Stomach (tissue), 9 donors: ENCODE data around the gene ZNF474. TPM values are rescaled to one million over a fixed set of nuclear protein-coding genes. Genes with fewer than 3 reads are reported as not detected.
A peak's percentile ranks its signal among the peaks of the same experiment; 100 is the strongest.

Source experiments
- DNase-seq, 2 donors: peaks; one replicate each; pipeline versions ENCODE4 v3.0.0 to v3.0.0-alpha.2; 2013 to 2019
- H3K27ac ChIP-seq, 5 donors: fragments of 200-600 bp in 4 of 5; sonication (generic) in 4 of 5; one replicate each; pipeline ENCODE4 v1.5.1; 2013 to 2019; ENCODE audit warnings: mild to moderate bottlenecking in 1 of 5, moderate library complexity in 1 of 5
- H3K27me3 ChIP-seq, 3 donors: fragments of 200-600 bp; sonication (generic); one replicate each; pipeline ENCODE4 v1.5.1; 2017 to 2019; ENCODE audit warnings: mixed run types in 1 of 3
- H3K36me3 ChIP-seq, 4 donors: fragments of 200-600 bp; sonication (generic); 1 replicate in 3 of 4; 2 replicates in 1 of 4; pipeline ENCODE4 v1.5.1; 2016 to 2019
- H3K4me1 ChIP-seq, 4 donors: fragments of 200-600 bp; sonication (generic); one replicate each; pipeline ENCODE4 v1.5.1; 2016 to 2019
- H3K4me3 ChIP-seq, 4 donors: fragments of 200-600 bp; sonication (generic) in 3 of 4; one replicate each; pipeline ENCODE4 v1.5.1; 2016 to 2019; ENCODE audit warnings: mild to moderate bottlenecking in 1 of 4
- H3K9me3 ChIP-seq, 4 donors: fragments of 200-600 bp; sonication (generic); one replicate each; pipeline ENCODE4 v1.5.1; 2016 to 2019
- EP300 ChIP-seq: sonication (generic); formaldehyde crosslinking; IDR thresholded peaks from one replicate; pipeline ENCODE4 v1.6.1; 2017; ENCODE audit warnings: antibody characterized with exemption
- POLR2A ChIP-seq, 4 donors: fragments of 450-650 bp; IDR thresholded peaks; one replicate each; pipeline ENCODE4 v1.6.1; 2016; ENCODE audit warnings: antibody characterized with exemption in 4 of 4, control low read depth in 2 of 4, mild to moderate bottlenecking in 1 of 4, moderate library complexity in 1 of 4
- POLR2AphosphoS5 ChIP-seq, 3 donors: sonication (generic); formaldehyde crosslinking; IDR thresholded peaks; one replicate each; pipeline ENCODE4 v1.6.1; 2016; ENCODE audit warnings: antibody characterized with exemption in 3 of 3
- WGBS, 5 donors: extraction: QIAGEN DNeasy Blood & Tissue Kit in 3 of 5; methylation state at CpG; one replicate each; pipeline versions ENCODE4 v1.1.5 to v1.1.7; 2013 to 2018; 5-methylcytosine and 5-hydroxymethylcytosine counted together
- intact Hi-C: fragments of 100-400 bp; cut with DNase I; formaldehyde crosslinking; loops from one replicate; pipeline ENCODE4 v1.15.1; 2023; ENCODE audit warnings: low total_unique reads
- polyA plus RNA-seq, 3 donors: library from polyadenylated mRNA; stranded (reverse); fragments of 200-250 nt; gene quantifications; one replicate each; pipeline ENCODE4 v1.2.3, GENCODE V29; 2013
- total RNA-seq, 5 donors: library from RNA; depleted of rRNA; stranded (reverse); fragments of >200 nt; gene quantifications; one replicate each; pipeline versions ENCODE4 v1.1.0 to v1.2.3, GENCODE V29; 2014 to 2016
- TF ChIP-seq, protein P1 (sequence below), 7 experiments: fragments of 450-650 bp in 4 of 7; fragments of 200-600 bp in 3 of 7; sonication (generic) in 3 of 7; IDR thresholded peaks; one replicate each; pipeline ENCODE4 v1.5.1; 2016 to 2019; ENCODE audit warnings: antibody characterized with exemption in 7 of 7, control low read depth in 2 of 7, mild to moderate bottlenecking in 1 of 7
- donor health status: healthy with polysubstance abuse.
- donor health status: Bipolar disorder and iron deficiency.
- donor health status: healthy.

The ZNF474 gene
- total and polyA plus RNA-seq, 8 donors = 0.08 to 0.37 TPM; not detected in 6

GRCh38 chr5:122105909-122106308, 23.4 kb upstream of the ZNF474 start:
- WGBS, 5 donors = 83 to 87% (median 87%) methylated on average over 2 of the region's 2 CpGs
- Histone ChIP-seq H3K4me1 (no peaks in the 10 kb centered on the region), H3K4me3 (no peak overlapping the region), H3K27me3 (no peaks in the 10 kb centered on the region), H3K36me3 (no peaks in the 10 kb centered on the region), H3K9me3 (no peaks in the 10 kb centered on the region), H3K27ac (no peak overlapping the region)
- TF ChIP-seq, protein P1, sequence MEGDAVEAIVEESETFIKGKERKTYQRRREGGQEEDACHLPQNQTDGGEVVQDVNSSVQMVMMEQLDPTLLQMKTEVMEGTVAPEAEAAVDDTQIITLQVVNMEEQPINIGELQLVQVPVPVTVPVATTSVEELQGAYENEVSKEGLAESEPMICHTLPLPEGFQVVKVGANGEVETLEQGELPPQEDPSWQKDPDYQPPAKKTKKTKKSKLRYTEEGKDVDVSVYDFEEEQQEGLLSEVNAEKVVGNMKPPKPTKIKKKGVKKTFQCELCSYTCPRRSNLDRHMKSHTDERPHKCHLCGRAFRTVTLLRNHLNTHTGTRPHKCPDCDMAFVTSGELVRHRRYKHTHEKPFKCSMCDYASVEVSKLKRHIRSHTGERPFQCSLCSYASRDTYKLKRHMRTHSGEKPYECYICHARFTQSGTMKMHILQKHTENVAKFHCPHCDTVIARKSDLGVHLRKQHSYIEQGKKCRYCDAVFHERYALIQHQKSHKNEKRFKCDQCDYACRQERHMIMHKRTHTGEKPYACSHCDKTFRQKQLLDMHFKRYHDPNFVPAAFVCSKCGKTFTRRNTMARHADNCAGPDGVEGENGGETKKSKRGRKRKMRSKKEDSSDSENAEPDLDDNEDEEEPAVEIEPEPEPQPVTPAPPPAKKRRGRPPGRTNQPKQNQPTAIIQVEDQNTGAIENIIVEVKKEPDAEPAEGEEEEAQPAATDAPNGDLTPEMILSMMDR (IDR thresholded peaks at IDR 0.05) = no peak
- TF ChIP-seq POLR2A (IDR thresholded peaks at IDR 0.05) (no peak), POLR2AphosphoS5 (IDR thresholded peaks at IDR 0.05) (no peak), EP300 (no peak)
- DNase-seq = no peak
- intact Hi-C loops = no loop called here

DNA sequence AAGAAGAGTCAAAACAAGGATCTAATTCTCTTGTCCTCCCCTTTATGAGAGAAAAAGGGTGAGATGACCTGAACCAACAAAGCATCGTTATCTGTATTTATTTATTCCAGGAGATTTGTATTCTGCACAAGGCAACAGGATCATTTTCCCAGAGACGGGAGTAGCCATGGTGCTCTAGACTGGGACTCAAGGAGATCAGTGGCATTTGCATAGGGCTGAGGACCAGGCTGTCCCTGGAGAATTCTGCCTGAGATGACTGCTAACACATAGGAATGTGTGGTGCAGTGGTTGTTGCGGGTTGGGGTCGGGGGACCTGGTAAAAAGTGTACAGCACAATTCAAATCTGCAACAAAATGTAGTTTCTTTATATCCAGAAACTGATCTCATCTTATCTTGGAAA, 22.3 kb upstream of the ZNF474 start:
- Histone ChIP-seq H3K9me3 (no peaks in the 10 kb centered on the region), H3K27me3 (no peaks in the 10 kb centered on the region), H3K36me3 (no peaks in the 10 kb centered on the region), H3K27ac (no peak overlapping the region), H3K4me3 (no peak overlapping the region), H3K4me1 (peaks cover 0 to 6% (median 0%) of the 10 kb centered on the region in 4 donors)
- TF ChIP-seq, protein P1 (IDR thresholded peaks at IDR 0.05) = no peak
- TF ChIP-seq POLR2A (IDR thresholded peaks at IDR 0.05) (no peak), POLR2AphosphoS5 (IDR thresholded peaks at IDR 0.05) (no peak), EP300 (no peak)
- intact Hi-C loops = no loop called here
- DNase-seq = no peak
- 85 to 92% (median 87%) methylated on average over 4 of the region's 4 CpGs for WGBS, 5 donors

DNA sequence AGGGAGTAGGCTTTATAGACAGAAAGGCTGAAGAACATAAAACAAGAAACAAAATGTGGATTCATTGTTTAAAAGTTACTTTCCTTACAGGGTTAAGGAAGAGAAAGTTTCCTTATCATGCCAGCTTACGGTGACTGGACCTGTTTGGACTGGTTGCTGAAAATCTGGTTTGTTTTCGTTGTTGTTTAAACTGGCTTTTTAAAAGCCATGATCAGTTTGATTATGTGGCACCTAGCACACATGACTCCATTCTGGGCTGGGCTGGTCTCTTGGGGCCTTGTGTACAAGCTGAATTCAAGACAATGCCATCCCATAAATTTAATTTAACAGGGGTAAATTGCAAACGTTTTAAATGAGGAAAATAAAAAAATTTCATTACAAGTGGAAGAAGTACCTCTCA, 18.4 kb upstream of the ZNF474 start:
- WGBS, 5 donors = 24 to 37% (median 33%) methylated on average over 3 of the region's 3 CpGs
- no peaks in the 10 kb centered on the region for H3K36me3 ChIP-seq
- no peaks in the 10 kb centered on the region for H3K9me3 ChIP-seq
- no peaks in the 10 kb centered on the region for H3K27me3 ChIP-seq
- DNase-seq = peak in 1 of 2 donors; percentile 51
- intact Hi-C loops = no loop called here
- H3K4me3 ChIP-seq = no peak overlapping the region
- H3K4me1 ChIP-seq = peaks cover 0 to 6% (median 0%) of the 10 kb centered on the region in 4 donors
- H3K27ac ChIP-seq = no peak overlapping the region
- TF ChIP-seq, protein P1 (IDR thresholded peaks at IDR 0.05) = no peak
- no peak for TF ChIP-seq EP300
- TF ChIP-seq POLR2A (IDR thresholded peaks at IDR 0.05) = no peak
- no peak for TF ChIP-seq POLR2AphosphoS5 (IDR thresholded peaks at IDR 0.05)

- DNase-seq = no peak
- Histone ChIP-seq H3K36me3 (no peaks in the 10 kb centered on the region), H3K27ac (no peak overlapping the region), H3K4me3 (no peak overlapping the region), H3K9me3 (no peaks in the 10 kb centered on the region), H3K27me3 (no peaks in the 10 kb centered on the region), H3K4me1 (peaks cover 0 to 6% (median 0%) of the 10 kb centered on the region in 4 donors)
- intact Hi-C loops = no loop called here
- no peak for TF ChIP-seq POLR2A (IDR thresholded peaks at IDR 0.05)
- no peak for TF ChIP-seq EP300
- TF ChIP-seq POLR2AphosphoS5 (IDR thresholded peaks at IDR 0.05) = no peak
- TF ChIP-seq, protein P1 (IDR thresholded peaks at IDR 0.05) = no peak
- 58 to 84% (median 71%) methylated on average over 5 of the region's 5 CpGs for WGBS, 5 donors
Observed at GRCh38 chr5:122111460-122111859, 17.9 kb upstream of the ZNF474 start.
